Cortex of kidney (tissue), 1 donor: ENCODE results near the gene FGF6.
"Not testable (repeated sequence)": the region's sequence is repeated elsewhere in the genome, so short reads cannot be mapped to it uniquely, and the experiment has no call there.

ENCODE experiments used
- DNase-seq: peaks from one replicate; lab custom pipeline; 2025; lab: John Stamatoyannopoulos, UW

FGF6 gene

DNA sequence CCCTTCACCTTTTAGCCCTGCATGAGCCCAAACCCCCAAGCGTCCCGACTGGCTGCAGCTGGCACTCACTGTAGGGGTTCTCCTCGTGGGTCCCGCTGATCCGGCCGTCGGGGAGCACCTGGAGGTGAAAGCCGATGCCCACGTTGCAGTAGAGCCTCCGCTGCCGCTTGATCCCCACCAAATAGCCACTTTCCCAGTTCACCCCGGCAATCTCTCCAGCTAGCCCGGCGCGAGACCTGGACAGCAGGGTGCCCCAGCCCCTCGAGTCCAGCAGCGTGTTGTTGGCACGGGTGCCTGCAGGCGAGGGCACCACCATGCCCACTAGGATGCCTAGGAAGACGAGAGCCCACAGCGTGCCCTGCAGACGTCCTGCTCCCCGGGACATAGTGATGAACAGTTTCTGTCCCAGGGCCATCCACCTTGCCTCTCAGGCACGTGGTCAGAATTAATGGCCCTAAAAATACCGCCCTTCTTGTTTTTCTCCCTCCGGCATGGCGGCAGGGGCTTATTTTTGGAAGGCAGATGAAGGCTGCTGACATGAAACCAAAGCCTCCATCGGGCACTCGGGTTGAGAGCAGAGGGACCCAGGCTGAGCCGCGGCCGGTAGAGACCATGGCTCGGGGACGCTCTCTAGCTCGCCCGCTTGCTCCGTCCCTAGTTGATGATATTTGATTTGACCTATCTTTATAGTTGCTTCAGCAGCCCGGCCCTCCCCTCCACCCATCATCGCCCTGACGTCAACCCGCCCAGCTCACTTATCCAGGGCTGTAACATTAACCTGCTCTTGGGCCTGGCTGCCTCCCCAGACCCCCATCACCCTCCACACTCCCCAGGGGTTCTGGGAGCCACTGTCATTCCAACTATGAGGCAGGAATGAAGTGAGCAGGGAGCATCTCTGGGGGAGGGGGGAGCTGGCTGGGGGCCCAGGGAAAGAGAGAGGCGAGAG is at the start of gene FGF6:
TSS of gene FGF6 (minus strand) at position 660 of the 946 bp plus-strand sequence. CDS start at position 415, 245 bp downstream.
- no peak for DNase-seq

DNA sequence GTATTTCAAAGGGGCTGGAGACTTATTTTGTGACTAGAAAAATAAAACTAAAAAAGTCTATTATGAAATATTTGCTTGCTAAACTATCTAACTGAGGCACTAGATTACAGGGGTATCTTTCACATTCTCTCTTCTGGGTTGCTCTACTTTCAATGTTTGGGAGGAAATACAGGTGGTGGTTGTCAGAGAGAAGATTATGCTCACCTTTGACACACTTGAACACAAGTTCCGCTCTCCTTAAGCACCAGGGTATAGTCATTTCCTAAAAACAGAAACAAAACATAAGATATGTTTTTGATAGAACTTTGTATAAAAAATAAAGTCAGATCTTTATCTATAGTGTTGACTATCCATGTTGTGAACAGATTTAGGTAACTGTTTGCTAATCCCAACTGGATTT is 45.4 kb upstream of the FGF6 start:
- DNase-seq: no peak

- DNase-seq: no peak
Observed at GRCh38 chr12:4489556-4489955, 43.9 kb upstream of the FGF6 start.

- no peak for DNase-seq
Observed at GRCh38 chr12:4486980-4487379, 41.4 kb upstream of the FGF6 start.

DNA sequence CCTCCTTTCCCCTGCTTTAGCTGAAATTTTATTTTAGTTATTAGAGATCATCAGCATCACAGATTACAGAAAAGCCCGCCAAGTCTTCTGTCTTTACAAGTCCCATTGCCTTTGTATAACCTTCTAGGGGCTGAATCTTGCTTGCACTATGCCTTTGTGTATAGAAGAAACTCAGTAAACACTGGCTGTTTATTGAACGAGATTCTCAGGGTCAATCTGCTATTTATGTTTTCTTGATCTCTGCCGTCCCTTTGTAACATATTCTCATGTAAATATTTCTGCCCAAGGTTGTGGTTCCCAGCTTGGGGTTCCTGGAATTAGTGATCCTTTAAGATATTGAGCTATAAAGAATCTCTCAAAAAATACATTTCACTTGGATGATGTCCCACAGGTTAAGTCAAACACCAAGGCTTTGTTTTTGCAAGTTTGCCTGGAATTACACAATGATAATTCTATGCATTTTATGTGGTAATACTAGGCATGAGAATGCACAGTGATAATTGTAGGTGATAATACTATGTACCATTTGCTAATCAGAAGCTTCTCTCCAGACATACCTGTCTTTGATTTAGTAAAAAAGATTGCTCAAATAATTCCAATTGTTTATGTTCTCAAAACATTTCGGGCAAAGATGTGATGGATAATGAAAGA is 40.6 kb upstream of the FGF6 start:
- no peak for DNase-seq

- no peak for DNase-seq
Observed at GRCh38 chr12:4483885-4484823, 38.5 kb upstream of the FGF6 start.

DNA sequence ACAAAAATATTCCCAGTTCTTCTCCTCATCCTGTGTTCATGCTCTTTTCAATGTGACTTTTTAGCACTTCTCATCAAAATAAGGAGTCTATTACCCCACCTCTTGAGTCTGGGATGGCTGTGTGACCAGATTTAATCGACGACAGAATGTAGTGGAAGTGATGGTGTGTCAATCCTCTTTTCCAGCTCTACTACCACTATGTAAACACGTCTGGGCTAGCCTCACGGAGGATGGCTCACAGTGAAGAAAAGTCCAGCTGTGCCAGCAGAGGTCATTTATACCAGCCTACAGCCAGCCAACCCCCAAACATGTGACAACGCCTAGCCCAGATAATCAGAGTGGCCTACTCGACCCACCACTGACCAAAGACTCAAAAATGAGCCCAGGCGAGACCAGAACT is 37.3 kb upstream of the FGF6 start:
- no peak for DNase-seq

- DNase-seq: no peak
Observed at GRCh38 chr12:4478933-4479332, 33.3 kb upstream of the FGF6 start.

- no peak for DNase-seq
Observed at GRCh38 chr12:4477129-4477528, 31.5 kb upstream of the FGF6 start.

GRCh38 chr12:4472046-4472445 is 26.4 kb upstream of the FGF6 start:
- no peak for DNase-seq

DNA sequence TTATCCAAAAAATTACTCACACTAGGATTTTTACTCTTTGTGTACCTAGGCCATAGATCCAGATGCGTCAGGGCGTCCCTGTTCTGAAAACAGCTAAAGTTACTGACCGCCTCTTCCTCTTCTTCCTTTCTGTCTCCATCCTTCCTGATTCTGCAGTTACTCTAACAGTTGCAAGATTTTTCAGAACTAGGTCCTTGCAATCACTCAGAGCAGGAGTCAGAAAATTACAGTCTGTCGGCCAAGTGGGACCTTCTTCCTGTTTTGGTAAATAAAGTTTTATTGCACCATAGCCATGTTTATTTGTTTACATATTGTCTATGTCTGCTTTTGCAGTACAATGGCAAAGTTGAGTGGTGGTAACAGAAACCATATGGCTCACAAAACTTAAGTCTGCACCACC is 25.6 kb upstream of the FGF6 start:
- DNase-seq: no peak

DNA sequence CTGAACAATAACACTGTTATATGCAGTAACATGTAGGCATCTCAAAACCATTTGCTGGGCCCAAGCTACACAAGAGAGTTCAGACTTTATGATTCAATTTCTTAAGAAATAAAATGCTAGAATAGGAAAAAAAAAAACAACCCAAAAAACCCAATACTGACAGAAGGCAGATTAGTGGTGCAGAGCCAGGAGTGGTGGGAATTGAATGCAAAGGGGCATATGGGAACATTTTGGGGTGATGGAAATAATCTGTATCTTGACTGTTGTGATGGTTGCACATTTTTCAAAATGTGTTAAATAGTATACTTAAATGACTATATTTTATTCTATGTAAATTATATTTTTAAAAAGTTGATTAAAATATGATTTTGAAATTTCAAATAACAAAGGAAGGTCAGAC is 23.4 kb upstream of the FGF6 start:
- no peak for DNase-seq

DNA sequence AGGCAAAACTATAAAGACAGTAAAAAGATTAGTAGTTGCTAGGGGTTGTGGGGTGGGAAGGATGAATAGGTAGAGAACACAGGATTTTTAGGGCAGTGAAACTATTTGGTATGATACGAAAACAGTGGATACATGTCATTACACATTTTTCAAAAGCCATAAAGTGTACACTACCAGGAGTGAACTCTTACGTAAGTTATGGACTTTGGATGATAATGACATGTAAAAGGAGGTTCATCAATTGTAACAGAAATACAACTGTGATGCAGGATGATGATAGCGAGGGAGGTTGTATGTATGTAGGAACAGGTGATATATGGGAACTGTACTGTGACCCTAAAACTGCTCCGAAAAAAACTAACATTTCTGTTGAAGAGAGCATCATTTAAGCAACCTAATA is 15.1 kb upstream of the FGF6 start:
- DNase-seq: no peak

- DNase-seq: not testable (repeated sequence)
Observed at GRCh38 chr12:4455849-4456248, 10.2 kb upstream of the FGF6 start.

GRCh38 chr12:4454315-4454860 is 8.8 kb upstream of the FGF6 start:
- DNase-seq: no peak

GRCh38 chr12:4451694-4452093 is 6.1 kb upstream of the FGF6 start:
- DNase-seq: no peak

DNA sequence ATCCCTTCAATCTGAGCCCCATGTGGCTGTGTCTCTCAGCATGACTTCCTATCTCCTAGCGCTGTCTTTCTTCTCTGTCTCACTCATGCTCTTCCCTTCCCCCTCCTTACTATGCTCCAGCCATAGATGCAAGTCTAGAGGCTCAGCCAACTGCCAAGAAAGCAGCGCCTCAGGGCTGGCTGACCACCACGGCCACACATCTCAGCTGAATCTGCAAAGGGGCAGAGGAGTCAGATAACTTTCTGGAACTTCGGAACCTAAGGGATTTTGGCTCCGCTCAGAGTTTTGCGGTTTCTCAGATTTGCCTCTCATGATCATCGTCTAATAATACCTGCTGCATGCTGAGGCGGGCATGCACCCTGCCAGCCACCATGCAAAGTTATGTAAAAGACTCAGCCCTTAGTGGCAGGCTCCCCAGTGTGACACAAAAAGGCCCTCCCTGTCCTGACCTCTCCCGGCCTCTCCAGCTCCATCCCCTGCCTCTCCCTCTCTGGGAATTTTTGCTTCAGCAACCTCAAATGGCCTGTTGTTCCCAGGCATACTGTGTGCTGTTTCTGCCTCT is 5.0 kb upstream of the FGF6 start:
- no peak for DNase-seq

DNA sequence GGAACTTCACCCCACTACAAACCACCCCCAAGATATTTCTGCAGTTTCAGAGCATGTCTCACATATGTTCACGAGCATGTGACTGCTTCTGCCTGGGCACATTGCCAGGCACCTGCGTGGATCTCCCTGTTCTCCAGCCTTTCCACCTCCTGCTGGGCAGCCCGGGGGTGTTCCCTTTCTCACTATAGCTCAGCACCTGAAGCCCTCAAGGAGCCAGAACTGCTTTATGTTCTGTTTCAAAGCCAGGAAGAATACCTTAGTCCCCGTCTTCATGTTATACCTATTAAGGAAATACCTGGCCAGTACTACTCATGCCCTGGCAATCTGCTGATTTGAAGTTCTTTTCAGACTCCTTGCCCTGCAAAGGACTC is 4.2 kb upstream of the FGF6 start:
- DNase-seq: no peak

GRCh38 chr12:4448943-4449850 is 3.6 kb upstream of the FGF6 start:
- DNase-seq: no peak

GRCh38 chr12:4448371-4448940 is 2.8 kb upstream of the FGF6 start:
- no peak for DNase-seq
